Stimulated activated CD4-positive, alpha-beta T cell treated with anti-CD3 and anti-CD28 coated beads, Interleukin-4, amount 100 ng/mL, for 4 hours (primary cell): ENCODE results near the gene OR51B5.
"Not testable (repeated sequence)": the region's sequence is repeated elsewhere in the genome, so short reads cannot be mapped to it uniquely, and the experiment has no call there.

Experiments
- DNase-seq, 2 experiments: peaks; one replicate each; pipeline ENCODE4 v3.0.0-alpha.2; 2020

Gene OR51B5

DNA sequence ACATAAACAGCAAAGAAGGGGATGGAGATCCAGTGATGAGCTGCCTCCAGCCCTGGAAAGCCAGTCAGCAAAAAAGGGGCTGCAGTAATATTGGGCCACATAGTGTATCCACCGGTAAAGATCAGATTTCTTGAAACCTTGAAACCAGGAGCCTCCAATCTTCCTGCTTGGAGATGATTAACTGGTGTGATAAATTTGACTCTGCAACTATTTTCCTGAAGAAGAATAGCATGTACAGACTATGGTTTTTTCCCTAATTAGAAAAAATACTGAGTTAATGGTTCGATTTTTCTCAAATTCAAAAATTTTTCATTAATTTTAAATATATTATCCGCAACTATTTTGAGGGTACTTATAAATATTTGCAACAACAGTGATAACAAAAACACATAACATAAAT, 19.1 kb downstream of the OR51B5 start, which contains the start of gene OR51B2:
TSS of gene OR51B2 (minus strand) at position 101 of the 400 bp plus-strand sequence. CDS start at position 101, 0 bp downstream.
- DNase-seq: no peak

GRCh38 chr11:5317292-5317691, 26.0 kb downstream of the OR51B5 start:
- no peak for DNase-seq

DNA sequence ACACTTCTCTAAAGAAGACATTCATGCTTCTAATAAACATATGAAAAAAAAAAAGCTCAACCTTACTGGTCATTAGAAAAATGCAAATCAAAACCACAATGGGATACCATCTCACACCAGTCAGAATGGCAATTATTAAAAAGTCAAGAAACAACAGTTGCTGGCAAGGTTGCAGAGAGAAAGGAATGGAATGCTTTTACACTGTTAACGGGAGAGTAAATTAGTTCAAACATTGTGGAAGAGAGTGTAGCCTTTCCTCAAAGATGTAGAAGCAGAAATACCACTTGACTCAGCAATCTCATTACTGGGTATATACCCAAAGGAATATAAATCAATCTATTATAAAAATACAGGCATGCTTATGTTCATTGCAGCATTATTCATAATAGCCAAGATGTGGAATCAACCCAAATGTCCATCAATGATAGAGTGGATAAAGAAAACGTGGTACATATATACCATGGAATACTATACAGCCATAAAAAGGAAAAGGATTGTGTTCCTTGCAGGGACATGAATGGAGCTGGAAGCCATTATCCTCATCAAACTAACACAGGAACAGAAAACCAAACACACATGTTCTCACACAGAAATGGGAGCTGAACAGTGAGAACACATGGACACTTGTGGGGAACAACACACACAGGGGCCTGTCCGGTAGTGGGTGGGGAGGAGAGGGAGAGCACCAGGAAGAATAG, 29.8 kb downstream of the OR51B5 start:
- not testable (repeated sequence) for DNase-seq

- no peak for DNase-seq
These were observed 32.9 kb downstream of the OR51B5 start for GRCh38 chr11:5310423-5310822.

GRCh38 chr11:5307256-5308019, 35.9 kb downstream of the OR51B5 start:
- DNase-seq: no peak

- DNase-seq: no peak
These were observed 39.3 kb downstream of the OR51B5 start for GRCh38 chr11:5304046-5304445.

DNA sequence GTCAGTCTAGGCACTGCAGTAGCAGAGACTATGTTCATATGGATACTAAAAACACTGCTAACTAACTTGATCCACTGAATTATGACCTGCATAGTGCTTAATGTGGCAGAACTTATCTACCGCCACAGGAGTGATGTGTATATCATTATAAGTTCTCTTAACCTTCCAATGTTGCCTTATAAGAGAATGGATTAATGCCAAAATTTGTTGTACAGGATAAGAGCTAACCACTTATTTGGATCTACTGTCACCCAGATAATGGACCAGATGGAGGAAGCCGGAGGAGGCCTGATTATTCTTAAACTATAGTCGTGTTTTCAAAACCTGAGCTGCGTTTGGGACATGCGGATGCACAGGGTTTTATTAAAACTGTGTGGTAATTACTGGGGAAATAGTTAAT, 39.7 kb downstream of the OR51B5 start:
- DNase-seq: no peak

DNA sequence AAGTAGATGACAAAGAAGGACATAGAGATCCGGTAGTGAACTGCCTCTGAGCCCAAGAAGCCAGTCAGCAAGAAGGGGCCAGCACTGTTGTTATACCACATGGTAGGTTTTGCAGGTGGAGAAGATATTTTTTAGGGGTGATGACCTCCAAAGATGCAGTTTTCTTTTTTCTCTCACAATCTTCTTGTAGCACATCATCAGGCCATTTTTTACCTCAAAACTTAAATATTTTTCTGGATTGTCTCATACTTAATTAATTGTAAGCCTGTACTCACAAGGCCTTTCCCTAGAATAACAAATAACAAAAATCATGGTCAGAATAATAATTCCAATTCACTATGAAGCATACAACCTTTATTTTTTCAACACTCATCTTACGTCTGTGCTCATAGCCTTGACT, 41.5 kb downstream of the OR51B5 start, which contains the start of gene OR51B4:
TSS of gene OR51B4 (minus strand) at position 101 of the 400 bp plus-strand sequence. CDS start at position 101, 0 bp downstream.
- DNase-seq: no peak

DNA sequence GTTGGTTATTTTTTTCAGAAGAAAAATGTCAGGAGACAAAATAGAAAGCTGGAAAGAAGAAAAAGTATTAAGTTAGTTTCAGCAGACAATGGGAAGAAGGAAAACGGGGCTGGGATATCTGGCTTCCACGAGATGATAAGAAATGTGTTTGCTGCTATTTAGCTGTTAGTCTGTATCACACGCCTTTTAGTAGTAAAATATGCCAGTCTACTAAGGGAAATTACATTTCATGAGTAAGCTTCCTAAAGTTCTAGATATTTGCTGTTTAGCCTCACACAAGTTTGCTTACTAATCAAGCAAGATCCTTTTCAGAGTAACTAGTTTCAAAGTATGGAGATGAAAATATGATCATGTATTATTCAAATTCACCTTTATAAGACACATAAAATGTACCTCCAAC, 43.1 kb downstream of the OR51B5 start:
- no peak for DNase-seq

DNA sequence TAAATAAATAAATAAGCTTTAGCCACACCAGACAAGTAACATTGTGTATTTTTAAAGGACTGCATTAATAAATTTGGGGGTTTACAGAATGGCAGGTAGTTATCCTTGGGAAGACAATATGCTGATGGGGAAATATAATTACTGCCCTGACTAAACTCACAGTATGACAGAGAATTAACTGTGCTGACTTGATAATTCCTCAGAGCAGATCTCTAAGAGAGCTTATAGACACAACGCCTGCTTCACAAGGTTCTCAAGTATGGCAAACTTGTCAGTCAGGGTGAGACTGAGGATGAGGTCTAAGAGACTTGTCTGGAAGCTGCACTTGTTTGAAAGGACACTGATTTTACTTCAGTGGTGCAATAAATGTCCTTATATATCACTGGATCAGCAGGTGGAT, 44.9 kb downstream of the OR51B5 start:
- DNase-seq: no peak

GRCh38 chr11:5297721-5298323, 45.5 kb downstream of the OR51B5 start:
- no peak for DNase-seq

GRCh38 chr11:5294342-5294995, 48.9 kb downstream of the OR51B5 start:
- not testable (repeated sequence) for DNase-seq

DNA sequence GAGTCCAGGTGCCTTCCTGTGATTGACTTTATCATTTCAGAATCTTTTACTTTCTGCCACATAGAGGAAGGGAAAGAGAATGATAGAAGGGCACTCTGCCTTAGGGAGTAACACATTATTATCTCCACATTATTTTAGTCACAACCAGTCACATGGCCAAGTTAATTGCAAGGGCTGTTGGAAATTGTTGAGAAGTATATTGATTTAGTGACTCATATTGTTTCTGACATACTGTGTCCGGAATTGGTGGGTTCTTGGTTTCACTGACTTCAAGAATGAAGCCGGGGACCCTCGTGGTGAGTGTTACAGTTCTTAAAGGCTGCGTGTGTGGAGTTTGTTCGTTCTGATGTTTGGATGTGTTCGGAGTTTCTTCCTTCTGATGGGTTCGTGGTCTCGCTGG, 50.3 kb downstream of the OR51B5 start:
- no peak for DNase-seq
